NCI-H2227 (cell line): ENCODE results near the gene TMPRSS6.

Source experiments
- DNase-seq: peaks from one replicate; lab custom pipeline; 2025; ENCODE audit not compliant: unreplicated experiment; lab: John Stamatoyannopoulos, UW

The TMPRSS6 gene

DNA sequence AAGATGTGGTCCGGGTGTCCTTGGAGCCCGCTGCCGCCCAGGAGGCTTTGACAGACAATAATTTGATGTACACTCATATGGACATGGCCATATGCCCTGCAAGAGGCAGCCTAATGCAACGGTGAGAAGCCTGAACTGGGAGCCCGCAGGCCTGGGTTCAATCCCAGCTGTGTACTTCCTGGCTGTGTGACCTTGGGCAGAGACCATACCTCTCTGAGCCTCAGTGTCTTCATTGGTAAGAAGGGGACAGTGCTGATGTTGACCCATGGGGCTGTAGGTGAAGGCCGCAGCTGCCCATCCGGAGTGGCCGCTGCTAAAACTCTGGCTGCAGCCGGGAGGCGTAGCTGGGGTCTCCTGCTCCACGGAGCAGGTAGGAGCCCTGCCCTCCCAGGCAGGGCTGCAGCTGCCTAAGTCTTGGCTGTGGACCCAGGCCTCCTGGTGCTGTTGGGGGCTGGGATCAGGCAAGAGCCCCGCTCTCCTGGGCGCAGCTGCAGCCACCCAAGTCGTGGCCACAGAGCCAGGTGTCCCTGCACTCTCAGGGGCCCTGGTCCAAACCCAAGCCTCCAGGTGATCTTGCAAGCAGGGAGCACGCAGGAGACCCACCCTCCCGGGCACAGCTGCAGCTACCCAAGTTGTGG is 31.3 kb upstream of the TMPRSS6 start:
- DNase-seq = no peak

GRCh38 chr22:37139762-37140161 is 30.2 kb upstream of the TMPRSS6 start:
- DNase-seq = no peak

DNA sequence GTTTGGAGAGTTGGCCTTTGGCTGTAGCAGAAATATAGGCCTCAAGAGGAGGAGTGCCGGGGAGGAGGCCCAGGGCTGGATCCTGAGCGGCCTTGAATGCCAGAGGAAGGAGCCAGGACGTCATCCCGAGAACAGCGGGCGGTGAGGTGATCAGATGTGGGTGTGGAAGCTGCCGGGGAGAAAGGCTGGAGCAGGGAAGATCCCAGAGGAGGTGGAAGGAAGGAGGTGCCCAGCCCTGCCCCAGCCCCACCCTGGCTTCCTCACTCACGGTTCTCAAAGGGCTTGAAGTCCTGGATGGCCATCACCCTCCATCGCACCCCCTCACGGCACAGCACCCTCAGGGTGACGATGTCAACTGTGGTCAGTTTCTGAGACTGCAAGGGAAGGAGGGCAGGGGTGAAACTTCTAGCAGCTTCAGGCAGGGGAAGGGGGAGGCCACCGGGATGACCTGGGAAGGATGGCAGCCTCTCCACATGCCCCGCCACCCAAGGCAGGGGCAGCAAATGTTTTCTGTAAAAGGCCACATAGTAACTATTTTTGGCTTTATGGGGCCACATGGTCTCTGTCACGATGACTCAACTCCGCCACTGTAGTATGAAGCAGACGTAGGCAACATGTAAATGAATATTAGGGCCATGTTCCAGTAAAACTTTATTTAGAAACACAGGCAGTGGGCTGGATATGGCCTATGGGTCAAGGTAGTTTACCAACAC is 29.5 kb upstream of the TMPRSS6 start:
- DNase-seq = no peak

DNA sequence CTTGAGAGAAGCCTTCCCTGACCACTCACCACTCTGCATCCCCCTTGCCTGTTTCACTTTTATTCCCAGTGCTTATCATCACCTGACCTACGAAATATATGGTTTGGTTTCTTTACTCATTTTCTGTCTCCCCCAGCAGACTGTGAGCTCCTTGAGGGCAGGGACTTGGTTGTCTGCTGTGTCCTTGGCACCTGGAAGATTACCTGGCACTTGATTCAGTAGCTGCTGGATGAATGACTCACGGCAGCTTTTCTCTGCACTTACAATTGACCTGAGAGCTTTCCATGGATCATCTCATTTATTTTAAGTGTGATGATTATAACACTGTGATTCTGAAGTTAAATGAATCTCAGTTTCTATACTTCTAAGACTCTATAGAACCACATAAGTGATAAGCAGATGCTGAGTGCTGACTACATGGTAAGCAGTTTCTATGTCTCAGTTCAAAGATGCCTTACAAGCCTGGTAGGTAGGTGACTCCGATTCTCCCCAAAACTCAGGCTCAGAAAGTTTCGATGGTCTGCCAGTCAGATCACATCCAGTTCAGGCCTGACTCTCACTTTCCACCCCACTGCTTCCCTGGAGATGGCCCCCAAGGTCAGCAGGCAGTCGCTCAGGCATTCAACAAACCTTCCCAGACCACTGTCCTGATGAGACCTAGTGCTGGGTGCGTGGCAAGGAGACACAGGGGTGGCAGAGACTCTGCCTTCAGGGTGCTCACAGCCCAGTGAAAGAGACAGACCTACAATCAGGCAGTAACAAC is 28.6 kb upstream of the TMPRSS6 start:
- no peak for DNase-seq

GRCh38 chr22:37137131-37137530 is 27.6 kb upstream of the TMPRSS6 start:
- no peak for DNase-seq

GRCh38 chr22:37135023-37135422 is 25.5 kb upstream of the TMPRSS6 start:
- no peak for DNase-seq

DNA sequence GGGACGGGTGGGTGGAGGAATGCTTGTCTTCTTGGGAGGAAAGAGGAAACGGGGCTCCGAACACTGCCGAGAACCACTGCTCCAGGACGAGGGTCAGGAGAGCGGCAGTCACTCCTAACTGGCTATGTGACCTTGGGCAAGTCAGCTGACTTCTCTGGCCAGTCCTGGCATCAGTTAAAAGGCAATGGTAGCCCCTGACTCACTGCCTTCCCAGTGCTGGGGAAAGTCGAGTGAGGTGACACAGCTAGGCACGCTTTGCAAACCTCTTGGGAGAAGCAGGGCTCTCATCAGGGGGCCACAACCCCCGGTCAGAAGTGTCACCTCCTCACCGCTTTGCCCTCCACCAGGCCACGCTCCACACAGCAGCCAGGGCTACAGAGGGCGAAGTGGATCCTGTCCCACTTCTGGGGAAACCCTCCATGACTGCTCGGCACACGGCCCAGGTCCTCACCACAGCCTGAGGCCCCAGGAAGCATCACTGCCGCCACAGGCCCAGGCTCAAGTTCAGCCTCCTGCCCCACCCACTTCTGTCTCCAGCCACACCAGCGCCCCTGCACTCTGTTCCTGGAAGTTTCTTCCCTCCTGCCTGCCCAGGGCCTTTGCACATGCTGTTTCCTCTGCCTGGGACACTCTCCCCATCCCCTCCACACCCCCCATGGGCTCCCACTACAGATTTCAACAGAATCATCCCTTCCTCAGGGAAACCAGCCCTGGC is 23.9 kb upstream of the TMPRSS6 start:
- no peak for DNase-seq

DNA sequence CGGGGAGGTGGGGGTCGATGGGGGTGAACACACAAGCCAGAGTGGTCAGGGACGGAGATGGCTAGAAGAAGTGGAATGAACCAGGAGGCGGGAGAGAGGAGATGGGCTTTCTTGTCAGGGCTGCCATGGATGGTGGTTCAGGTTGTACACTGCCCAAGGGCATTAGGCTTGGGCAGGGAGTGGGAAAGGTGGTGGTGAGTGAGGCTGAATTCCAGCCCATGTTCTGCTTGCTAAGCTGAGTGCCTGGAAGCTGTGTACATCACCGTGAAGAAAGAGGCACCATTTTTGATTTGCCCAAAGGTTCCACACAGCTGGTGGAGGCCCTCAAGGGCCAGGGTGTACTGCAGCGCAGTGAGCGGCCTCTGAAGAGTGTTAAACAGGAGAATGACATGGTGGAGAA is 23.3 kb upstream of the TMPRSS6 start:
- DNase-seq = no peak

- no peak for DNase-seq
These were observed 20.4 kb upstream of the TMPRSS6 start for GRCh38 chr22:37129866-37130441.

DNA sequence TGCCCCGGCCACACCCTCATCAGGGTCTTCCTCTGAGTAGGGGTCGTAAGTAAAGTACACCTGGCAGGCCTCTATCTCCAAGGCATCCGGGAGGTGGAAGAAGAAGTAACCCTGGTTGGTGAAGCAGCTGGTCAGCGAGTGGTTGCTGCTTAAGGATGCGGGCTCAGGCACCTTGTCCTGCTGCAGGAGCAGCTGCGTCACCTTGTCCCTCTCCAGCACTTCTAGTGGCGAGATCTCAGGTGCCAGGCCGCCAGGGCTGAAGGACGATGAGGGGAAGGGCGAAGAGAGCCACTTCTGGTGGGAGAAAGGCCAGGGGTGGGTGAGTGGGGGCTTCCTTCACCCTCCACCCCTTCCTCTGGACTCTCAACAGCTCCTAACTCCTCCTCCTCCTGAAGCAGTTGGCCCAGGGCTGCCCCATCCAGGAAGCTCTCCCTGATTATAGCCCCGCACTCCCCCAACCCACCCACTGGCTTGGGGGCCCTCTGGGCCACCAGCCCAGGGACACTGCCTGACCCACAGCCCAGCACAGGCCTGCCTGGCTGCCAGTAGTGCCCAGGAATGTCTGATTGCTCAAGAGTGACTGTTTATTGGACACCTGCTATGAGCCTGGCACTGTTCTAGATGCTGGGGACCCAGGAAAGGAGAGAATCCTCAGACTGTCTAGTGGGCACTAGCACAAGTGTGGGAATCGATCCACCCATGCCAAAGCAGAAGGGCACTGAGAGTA is 19.2 kb upstream of the TMPRSS6 start:
- no peak for DNase-seq

GRCh38 chr22:37127350-37127878 is 17.9 kb upstream of the TMPRSS6 start:
- no peak for DNase-seq

GRCh38 chr22:37126882-37127281 is 17.4 kb upstream of the TMPRSS6 start:
- DNase-seq = no peak

DNA sequence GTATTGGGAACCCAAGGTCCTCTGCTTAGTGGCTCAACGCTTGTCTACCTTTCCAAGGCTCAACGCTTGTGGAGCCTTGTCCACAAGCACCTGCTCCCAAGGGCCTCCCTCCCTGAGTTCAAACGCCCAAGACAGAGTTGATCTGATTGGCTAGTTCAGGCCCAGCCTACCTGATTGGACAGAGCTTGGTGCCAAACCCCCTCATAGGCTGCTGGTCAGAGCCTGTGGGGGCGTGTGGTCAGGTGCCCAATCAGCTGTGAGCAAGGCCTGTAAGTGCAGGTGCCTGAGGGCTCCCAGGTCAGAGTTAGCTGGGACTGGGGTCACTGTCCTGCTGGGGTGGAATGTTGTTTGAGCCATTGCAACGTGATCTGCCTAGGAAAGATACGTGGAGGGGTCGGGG is 16.9 kb upstream of the TMPRSS6 start:
- DNase-seq = no peak

- DNase-seq = no peak
These were observed 14.1 kb upstream of the TMPRSS6 start for GRCh38 chr22:37123649-37124048.

GRCh38 chr22:37122598-37123180 is 13.2 kb upstream of the TMPRSS6 start:
- DNase-seq = no peak

- no peak for DNase-seq
These were observed 12.5 kb upstream of the TMPRSS6 start for GRCh38 chr22:37121887-37122591.

GRCh38 chr22:37120569-37121340 is 11.2 kb upstream of the TMPRSS6 start:
- DNase-seq = no peak

DNA sequence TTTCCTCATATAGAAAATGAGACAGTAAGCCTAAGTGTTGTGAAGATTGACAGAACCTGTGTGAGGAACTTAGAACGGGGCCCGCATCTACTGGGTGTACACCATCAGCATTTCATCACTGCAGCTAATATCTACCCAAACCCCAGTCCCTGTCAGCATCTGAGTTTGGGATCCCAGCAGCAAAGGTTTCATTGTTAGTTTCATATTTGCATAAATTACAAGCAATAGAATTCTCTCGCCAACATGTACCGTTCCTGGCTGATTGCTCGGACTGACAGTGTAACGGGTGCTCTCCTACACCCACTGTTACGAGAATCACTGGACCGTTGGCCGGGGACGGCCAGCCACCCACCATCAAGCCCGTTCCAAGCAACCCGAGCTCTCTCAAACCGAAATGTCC is 10.4 kb upstream of the TMPRSS6 start:
- DNase-seq = no peak

DNA sequence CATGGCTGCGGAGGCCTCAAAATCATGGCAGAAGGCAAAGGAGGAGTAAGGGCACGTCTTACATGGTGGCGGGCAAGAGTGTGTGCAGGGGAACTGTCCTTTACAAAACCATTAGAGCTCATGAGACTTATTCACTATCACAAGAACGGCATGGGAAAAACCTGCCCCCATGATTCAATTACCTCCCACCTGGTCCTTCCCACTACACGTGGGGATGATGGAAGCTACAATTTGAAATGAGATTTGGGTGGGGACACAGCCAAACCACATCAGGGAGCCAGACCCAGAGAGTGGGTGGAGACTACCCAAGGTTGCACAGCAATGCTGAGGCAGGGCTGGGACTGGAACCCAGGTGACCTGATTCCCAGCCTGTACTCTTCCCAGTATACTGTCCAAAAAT is 8.6 kb upstream of the TMPRSS6 start:
- no peak for DNase-seq
